Stimulated activated memory B cell treated with anti-CD40 and anti-IgM and Interleukin-4, amounts not matched to agents 10 μg/mL and 1 μg/mL and 100 μg/mL, for 72 hours (primary cell): ENCODE data around the gene RPS6KA4.
"Not testable (repeated sequence)": the region's sequence is repeated elsewhere in the genome, so short reads cannot be mapped to it uniquely, and the experiment has no call there.

Experiments
- ATAC-seq: fragments of 150-1000 bp; cut with Tn5 transposase; 2 replicates; pipeline ENCODE4 v1.10.0; 2021
- H3K27ac Mint-ChIP-seq: one replicate; pipeline ENCODE4 v1.8.0; 2022; ENCODE audit warnings: mild to moderate bottlenecking, mixed read lengths
- H3K27me3 Mint-ChIP-seq: one replicate; pipeline ENCODE4 v1.8.0; 2022; ENCODE audit warnings: mixed read lengths
- H3K36me3 Mint-ChIP-seq: one replicate; pipeline ENCODE4 v1.8.0; 2022; ENCODE audit warnings: mixed read lengths
- H3K4me1 Mint-ChIP-seq: one replicate; pipeline ENCODE4 v1.8.0; 2022; ENCODE audit warnings: mixed read lengths
- H3K4me3 Mint-ChIP-seq: one replicate; pipeline ENCODE4 v1.8.0; 2022; ENCODE audit warnings: mild to moderate bottlenecking, moderate library complexity, mixed read lengths
- H3K9me3 Mint-ChIP-seq: one replicate; pipeline ENCODE4 v1.8.0; 2022; ENCODE audit warnings: mixed read lengths

The RPS6KA4 gene

GRCh38 chr11:64358907-64359711, at the start of gene RPS6KA4:
RPS6KA4 (plus strand) TSS chr11:64359162; CDS start chr11:64359236, 74 bp downstream.
- ATAC-seq = peak; percentile 85
- peaks cover 65% of the 10 kb centered on the region for H3K4me1 Mint-ChIP-seq
- peaks cover 33% of the 10 kb centered on the region for H3K36me3 Mint-ChIP-seq
- no peaks in the 10 kb centered on the region for H3K27me3 Mint-ChIP-seq
- H3K9me3 Mint-ChIP-seq = no peaks in the 10 kb centered on the region
- peak within 1 kb of the TSS; percentile 82 for H3K4me3 Mint-ChIP-seq
- peak within 1 kb of the TSS; percentile 77 for H3K27ac Mint-ChIP-seq

GRCh38 chr11:64312947-64313346, 46.0 kb upstream of the RPS6KA4 start:
- peak overlapping the region; percentile 46 for H3K27ac Mint-ChIP-seq
- peaks cover 21% of the 10 kb centered on the region for H3K36me3 Mint-ChIP-seq
- ATAC-seq = no peak
- no peaks in the 10 kb centered on the region for H3K27me3 Mint-ChIP-seq
- H3K9me3 Mint-ChIP-seq = no peaks in the 10 kb centered on the region
- peaks cover 25% of the 10 kb centered on the region for H3K4me1 Mint-ChIP-seq
- H3K4me3 Mint-ChIP-seq = no peak overlapping the region

DNA sequence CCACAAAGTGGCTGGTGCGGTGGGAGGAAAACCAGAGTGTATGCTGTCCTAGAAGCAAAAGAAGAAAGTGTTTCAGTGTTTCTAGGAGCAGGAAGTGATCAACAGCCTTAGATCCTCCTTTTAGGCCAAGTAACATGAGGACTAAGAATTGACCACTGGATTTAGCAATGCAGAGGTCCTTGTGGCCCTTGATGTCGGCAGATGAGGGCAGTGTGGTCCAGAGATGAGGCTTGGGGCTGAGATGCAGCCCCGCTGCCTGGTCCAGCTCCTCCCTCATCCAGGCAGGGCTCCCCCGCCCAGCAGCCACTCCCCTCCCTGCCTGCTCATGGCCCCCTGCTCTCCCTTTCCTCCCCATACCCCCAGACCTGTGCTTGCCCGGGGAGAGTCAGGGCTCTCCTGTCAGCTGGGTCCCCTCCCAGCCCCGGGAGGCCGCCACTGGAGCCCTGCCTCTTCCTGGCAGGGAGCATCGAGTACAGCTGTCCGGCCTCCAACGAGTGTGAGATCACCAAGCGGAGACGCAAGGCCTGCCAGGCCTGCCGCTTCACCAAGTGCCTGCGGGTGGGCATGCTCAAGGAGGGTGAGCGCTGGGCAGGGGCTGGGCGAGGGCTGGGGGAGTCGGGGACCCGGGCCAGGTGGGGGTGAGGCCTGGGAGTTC, 45.3 kb upstream of the RPS6KA4 start:
- ATAC-seq = no peak
- Mint-ChIP-seq H3K9me3 (no peaks in the 10 kb centered on the region), H3K4me3 (no peak overlapping the region), H3K4me1 (peaks cover 25% of the 10 kb centered on the region), H3K36me3 (peaks cover 21% of the 10 kb centered on the region), H3K27ac (peak overlapping the region; percentile 46), H3K27me3 (no peaks in the 10 kb centered on the region)

- Mint-ChIP-seq H3K27me3 (no peaks in the 10 kb centered on the region), H3K36me3 (peaks cover 21% of the 10 kb centered on the region), H3K4me3 (no peak overlapping the region), H3K9me3 (no peaks in the 10 kb centered on the region), H3K27ac (no peak overlapping the region), H3K4me1 (peaks cover 31% of the 10 kb centered on the region)
- ATAC-seq = no peak
These were observed 44.7 kb upstream of the RPS6KA4 start for GRCh38 chr11:64314146-64314804.

DNA sequence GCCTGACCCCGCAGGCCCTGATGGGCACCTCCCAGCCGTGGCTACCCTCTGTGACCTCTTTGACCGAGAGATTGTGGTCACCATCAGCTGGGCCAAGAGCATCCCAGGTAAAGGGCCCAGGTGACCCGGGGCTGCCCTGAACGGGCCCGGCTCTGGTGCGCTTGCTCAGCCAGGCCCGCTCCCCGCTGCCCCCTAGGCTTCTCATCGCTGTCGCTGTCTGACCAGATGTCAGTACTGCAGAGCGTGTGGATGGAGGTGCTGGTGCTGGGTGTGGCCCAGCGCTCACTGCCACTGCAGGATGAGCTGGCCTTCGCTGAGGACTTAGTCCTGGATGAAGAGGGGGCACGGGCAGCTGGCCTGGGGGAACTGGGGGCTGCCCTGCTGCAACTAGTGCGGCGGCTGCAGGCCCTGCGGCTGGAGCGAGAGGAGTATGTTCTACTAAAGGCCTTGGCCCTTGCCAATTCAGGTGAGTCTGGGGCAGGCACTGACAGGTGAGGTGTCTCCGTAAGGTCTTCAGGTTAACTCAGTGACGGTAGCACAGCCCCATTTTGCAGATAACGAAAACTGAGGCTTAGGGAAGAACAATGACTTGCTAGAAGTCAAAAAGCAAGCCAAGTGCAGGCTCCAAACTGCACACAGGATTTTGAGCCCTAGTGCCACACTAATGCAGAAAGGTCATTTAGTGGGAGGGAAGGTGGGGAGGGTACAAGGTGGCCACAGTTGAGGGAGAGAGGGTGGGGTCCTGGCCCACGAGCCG, 44.0 kb upstream of the RPS6KA4 start:
- Mint-ChIP-seq H3K4me3 (peak overlapping the region; percentile 10), H3K27ac (no peak overlapping the region), H3K4me1 (peaks cover 39% of the 10 kb centered on the region), H3K27me3 (no peaks in the 10 kb centered on the region), H3K36me3 (peaks cover 22% of the 10 kb centered on the region), H3K9me3 (no peaks in the 10 kb centered on the region)
- ATAC-seq = no peak

DNA sequence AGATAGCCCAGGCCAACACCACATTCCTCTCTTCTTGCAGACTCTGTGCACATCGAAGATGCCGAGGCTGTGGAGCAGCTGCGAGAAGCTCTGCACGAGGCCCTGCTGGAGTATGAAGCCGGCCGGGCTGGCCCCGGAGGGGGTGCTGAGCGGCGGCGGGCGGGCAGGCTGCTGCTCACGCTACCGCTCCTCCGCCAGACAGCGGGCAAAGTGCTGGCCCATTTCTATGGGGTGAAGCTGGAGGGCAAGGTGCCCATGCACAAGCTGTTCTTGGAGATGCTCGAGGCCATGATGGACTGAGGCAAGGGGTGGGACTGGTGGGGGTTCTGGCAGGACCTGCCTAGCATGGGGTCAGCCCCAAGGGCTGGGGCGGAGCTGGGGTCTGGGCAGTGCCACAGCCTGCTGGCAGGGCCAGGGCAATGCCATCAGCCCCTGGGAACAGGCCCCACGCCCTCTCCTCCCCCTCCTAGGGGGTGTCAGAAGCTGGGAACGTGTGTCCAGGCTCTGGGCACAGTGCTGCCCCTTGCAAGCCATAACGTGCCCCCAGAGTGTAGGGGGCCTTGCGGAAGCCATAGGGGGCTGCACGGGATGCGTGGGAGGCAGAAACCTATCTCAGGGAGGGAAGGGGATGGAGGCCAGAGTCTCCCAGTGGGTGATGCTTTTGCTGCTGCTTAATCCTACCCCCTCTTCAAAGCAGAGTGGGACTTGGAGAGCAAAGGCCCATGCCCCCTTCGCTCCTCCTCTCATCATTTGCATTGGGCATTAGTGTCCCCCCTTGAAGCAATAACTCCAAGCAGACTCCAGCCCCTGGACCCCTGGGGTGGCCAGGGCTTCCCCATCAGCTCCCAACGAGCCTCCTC, 43.1 kb upstream of the RPS6KA4 start:
- peaks cover 31% of the 10 kb centered on the region for H3K36me3 Mint-ChIP-seq

DNA sequence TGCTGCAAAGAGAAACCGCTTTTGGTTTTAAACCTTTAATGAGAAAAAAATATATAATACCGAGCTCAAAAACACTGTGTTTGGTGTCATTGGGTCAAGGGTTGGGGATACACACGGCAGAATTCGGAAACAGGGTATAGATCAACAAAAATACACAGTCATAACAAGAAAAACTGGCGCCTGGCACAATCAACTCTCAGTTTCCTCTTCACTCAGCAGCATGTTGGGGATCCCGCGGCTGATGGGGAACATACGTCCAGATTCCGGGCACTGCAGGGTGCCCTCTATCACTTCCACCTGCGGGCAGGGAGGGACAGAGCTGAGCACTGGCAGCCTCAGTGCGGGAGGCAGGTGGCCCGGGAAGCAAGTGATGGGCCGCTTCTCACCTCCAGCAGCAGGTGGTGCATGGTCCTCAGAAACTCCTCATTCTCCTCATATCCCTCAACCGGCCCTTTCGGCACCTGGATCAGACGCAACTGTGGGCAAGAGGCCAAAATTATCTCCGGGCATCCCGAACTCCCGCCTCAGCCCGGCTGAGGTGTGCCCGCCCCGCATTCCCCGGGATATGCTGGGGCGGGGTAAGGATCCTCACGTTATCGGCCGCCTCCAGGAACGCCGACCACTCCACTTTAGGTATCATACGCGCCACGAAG, 42.2 kb upstream of the RPS6KA4 start:
- peak overlapping the region; percentile 99 for H3K27ac Mint-ChIP-seq
- H3K4me1 Mint-ChIP-seq = peaks cover 44% of the 10 kb centered on the region
- H3K9me3 Mint-ChIP-seq = no peaks in the 10 kb centered on the region
- peak; percentile 3 for ATAC-seq
- H3K36me3 Mint-ChIP-seq = peaks cover 40% of the 10 kb centered on the region
- H3K27me3 Mint-ChIP-seq = no peaks in the 10 kb centered on the region
- peak overlapping the region; percentile 91 for H3K4me3 Mint-ChIP-seq

More for the DNA sequence above, 43.1 kb upstream of the RPS6KA4 start:
- Mint-ChIP-seq H3K4me1 (peaks cover 44% of the 10 kb centered on the region), H3K4me3 (peak overlapping the region; percentile 91), H3K27ac (peak overlapping the region; percentile 99)
- H3K27me3 Mint-ChIP-seq, H3K9me3 Mint-ChIP-seq, ATAC-seq: not testable (repeated sequence)

- peaks cover 45% of the 10 kb centered on the region for H3K36me3 Mint-ChIP-seq
- H3K4me3 Mint-ChIP-seq = peak within 1 kb of the TSS; percentile 91
- peak within 1 kb of the TSS; percentile 99 for H3K27ac Mint-ChIP-seq
- no peaks in the 10 kb centered on the region for H3K9me3 Mint-ChIP-seq
- H3K4me1 Mint-ChIP-seq = peaks cover 42% of the 10 kb centered on the region
- no peaks in the 10 kb centered on the region for H3K27me3 Mint-ChIP-seq
- peak; percentile 88 for ATAC-seq
These were observed 41.5 kb upstream of the RPS6KA4 start, which contains the start of gene TRMT112 for GRCh38 chr11:64317325-64317960. TRMT112 (minus strand) TSS chr11:64317559; CDS start chr11:64317526, 33 bp downstream.

DNA sequence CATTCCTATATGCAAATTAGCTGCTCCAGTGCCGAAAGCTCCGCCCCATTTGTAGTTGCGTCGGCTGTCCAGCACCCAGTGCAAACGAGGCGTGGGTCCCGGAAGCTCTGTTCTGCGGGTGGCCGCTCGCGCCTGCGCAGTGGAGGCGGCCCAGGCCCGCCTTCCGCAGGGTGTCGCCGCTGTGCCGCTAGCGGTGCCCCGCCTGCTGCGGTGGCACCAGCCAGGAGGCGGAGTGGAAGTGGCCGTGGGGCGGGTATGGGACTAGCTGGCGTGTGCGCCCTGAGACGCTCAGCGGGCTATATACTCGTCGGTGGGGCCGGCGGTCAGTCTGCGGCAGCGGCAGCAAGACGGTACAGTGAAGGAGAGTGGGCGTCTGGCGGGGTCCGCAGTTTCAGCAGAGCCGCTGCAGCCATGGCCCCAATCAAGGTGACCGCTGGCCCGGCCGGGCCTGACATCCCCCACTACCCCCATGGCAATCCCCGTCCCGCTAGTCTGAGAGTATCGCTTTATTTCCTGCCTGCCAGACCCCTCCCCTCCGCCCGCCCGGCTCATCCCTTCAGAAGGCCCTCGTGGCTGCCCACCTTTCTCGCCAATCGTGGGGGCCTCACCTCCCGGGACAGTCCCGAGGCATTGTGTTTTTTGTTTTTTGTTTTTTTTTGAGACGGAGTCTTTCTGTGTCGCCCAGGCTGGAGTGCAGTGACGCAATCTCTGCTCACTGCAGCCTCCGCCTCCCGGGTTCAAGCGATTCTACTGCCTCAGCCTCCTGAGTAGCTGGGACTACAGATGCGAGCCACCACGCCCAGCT, 40.8 kb upstream of the RPS6KA4 start, which contains the start of gene PRDX5:
Gene PRDX5, plus strand, starts transcription at position 161 of the 805 bp plus-strand sequence. Its CDS starts 95 bp downstream, at position 256.
- peak within 1 kb of the TSS; percentile 99 for H3K27ac Mint-ChIP-seq
- ATAC-seq = peak; percentile 91
- H3K36me3 Mint-ChIP-seq = peaks cover 38% of the 10 kb centered on the region
- H3K27me3 Mint-ChIP-seq = no peaks in the 10 kb centered on the region
- peak within 1 kb of the TSS; percentile 91 for H3K4me3 Mint-ChIP-seq
- H3K9me3 Mint-ChIP-seq = no peaks in the 10 kb centered on the region
- H3K4me1 Mint-ChIP-seq = peaks cover 34% of the 10 kb centered on the region

- no peak for ATAC-seq
- Mint-ChIP-seq H3K27ac (peak overlapping the region; percentile 99), H3K27me3 (no peaks in the 10 kb centered on the region), H3K4me3 (peak overlapping the region; percentile 91), H3K36me3 (peaks cover 36% of the 10 kb centered on the region), H3K4me1 (peaks cover 32% of the 10 kb centered on the region), H3K9me3 (no peaks in the 10 kb centered on the region)
These were observed 39.9 kb upstream of the RPS6KA4 start for GRCh38 chr11:64318766-64319761.

- H3K27me3 Mint-ChIP-seq = no peaks in the 10 kb centered on the region
- no peak overlapping the region for H3K4me3 Mint-ChIP-seq
- no peaks in the 10 kb centered on the region for H3K9me3 Mint-ChIP-seq
- no peak for ATAC-seq
- H3K36me3 Mint-ChIP-seq = peaks cover 25% of the 10 kb centered on the region
- H3K27ac Mint-ChIP-seq = no peak overlapping the region
- H3K4me1 Mint-ChIP-seq = peaks cover 32% of the 10 kb centered on the region
These were observed 38.4 kb upstream of the RPS6KA4 start for GRCh38 chr11:64320556-64320955.

GRCh38 chr11:64321026-64321425, 37.9 kb upstream of the RPS6KA4 start:
- Mint-ChIP-seq H3K4me3 (no peak overlapping the region), H3K27me3 (no peaks in the 10 kb centered on the region), H3K4me1 (peaks cover 32% of the 10 kb centered on the region), H3K27ac (no peak overlapping the region), H3K9me3 (no peaks in the 10 kb centered on the region), H3K36me3 (peaks cover 25% of the 10 kb centered on the region)
- no peak for ATAC-seq
